ENCODE measurements around the gene NLK.

GRCh38 chr17:28100936-28101335 lies 58.5 kb downstream of the NLK start:
- TF ChIP-seq CTCF (IDR thresholded peaks at IDR 0.05) (no peak), SIN3A (IDR thresholded peaks at IDR 0.05; ENCODE audit: borderline replicate concordance, insufficient read depth, low read depth, low read length) (no peak), POLR2AphosphoS5 (IDR thresholded peaks at IDR 0.05; ENCODE audit: low read depth, low read length) (no peak), TCF7L2 (IDR thresholded peaks at IDR 0.05; ENCODE audit: low read depth, low read length) (no peak)
